ENCODE results near the gene HDAC11.

- TF ChIP-seq CTCF (conservative IDR thresholded peaks at IDR 0.05; ENCODE audit: low read depth, low read length) (no peak), MAFK (IDR thresholded peaks at IDR 0.05; ENCODE audit: low read depth, low read length) (no peak), SMC3 (IDR thresholded peaks at IDR 0.05; ENCODE audit: low read depth, low read length) (no peak), USF2 (IDR thresholded peaks at IDR 0.05; ENCODE audit: low read depth, low read length) (no peak), RAD21 (IDR thresholded peaks at IDR 0.05; ENCODE audit: low read length) (no peak)
Measured at GRCh38 chr3:13552857-13553652, 72.9 kb downstream of the HDAC11 start.

All from IMR-90 (cell line).